Ovary (tissue), 9 donors: Measurements from ENCODE around the gene RBM33. TPM values are rescaled to one million over a fixed set of nuclear protein-coding genes. Genes with fewer than 3 reads are reported as not detected.

Experiments
- DNase-seq, 5 donors: peaks; one replicate each; pipeline ENCODE4 v3.0.0-alpha.2; 2019 to 2020
- H3K27ac ChIP-seq, 2 donors: fragments of 200-600 bp; one replicate each; pipeline versions ENCODE4 v1.5.1 to v1.8.0; 2019 to 2022
- H3K27me3 ChIP-seq: fragments of 200-600 bp; one replicate; pipeline ENCODE4 v1.8.0; 2022
- H3K36me3 ChIP-seq: fragments of 200-600 bp; sonication (generic); one replicate; pipeline ENCODE4 v1.5.1; 2019
- H3K4me1 ChIP-seq: one replicate; pipeline ENCODE4 v1.8.1; 2013; ENCODE audit warnings: mild to moderate bottlenecking, moderate library complexity; ENCODE audit not compliant: insufficient read depth
- H3K4me3 ChIP-seq: fragments of 200-600 bp; sonication (generic); one replicate; pipeline ENCODE4 v1.5.1; 2017
- H3K9me3 ChIP-seq, 2 donors: fragments of 200-600 bp in 1 of 2; sonication (generic) in 1 of 2; one replicate each; pipeline versions ENCODE4 v1.5.1 to v1.8.1; 2013 to 2019; ENCODE audit warnings: mild to moderate bottlenecking in 1 of 2, moderate library complexity in 1 of 2
- EP300 ChIP-seq: sonication (generic); formaldehyde crosslinking; IDR thresholded peaks from one replicate; pipeline ENCODE4 v1.6.1; 2017; ENCODE audit warnings: antibody characterized with exemption
- POLR2A ChIP-seq: fragments of 450-650 bp; IDR thresholded peaks from one replicate; pipeline ENCODE4 v1.6.1; 2017; ENCODE audit warnings: antibody characterized with exemption, mild to moderate bottlenecking, moderate library complexity
- WGBS, 3 donors: extraction: QIAGEN DNeasy Blood & Tissue Kit in 1 of 3; methylation state at CpG; one replicate each; pipeline versions ENCODE4 v1.1.5 to v1.1.7; 2013 to 2017; 5-methylcytosine and 5-hydroxymethylcytosine counted together
- intact Hi-C, 4 donors: fragments of 100-400 bp; cut with DNase I; formaldehyde crosslinking; loops; one replicate each; pipeline versions ENCODE4 v1.11.0 to v1.15.1; 2022 to 2023
- polyA plus RNA-seq, 2 donors: library from polyadenylated mRNA; stranded (reverse); fragments of 200-250 nt in 1 of 2; fragments of 350-450 nt in 1 of 2; fragmentation: Illumina TruSeq in 1 of 2; extraction: RNeasy Lipid Tissue Mini Kit (QIAGEN cat#74804) in 1 of 2; gene quantifications; one replicate each; pipeline ENCODE4 v1.2.3, GENCODE V29; 2013 to 2014
- total RNA-seq, 7 donors: library from RNA; depleted of rRNA in 2 of 7; stranded (reverse); fragments of >200 nt in 2 of 7; fragmentation: NEBNext Ultra II Directional in 3 of 7; extraction: Animal tissue kit (Norgen Biotek cat#: 25700) in 3 of 7; gene quantifications; one replicate each; pipeline versions ENCODE4 v1.1.0 to v1.2.4, GENCODE V29; 2016 to 2023
- TF ChIP-seq, protein P1 (sequence below), 3 donors: fragments of 450-650 bp in 2 of 3; fragments of 200-600 bp in 1 of 3; IDR thresholded peaks; one replicate each; pipeline versions ENCODE4 v1.5.1 to v1.8.0; 2016 to 2022; ENCODE audit warnings: antibody characterized with exemption in 3 of 3, mild to moderate bottlenecking in 1 of 3
- donor health status: DM: no; HTN: no; CAD: no; lungs with moderate emphysema.
- donor health status: DM: no; HTN: no; CAD: no.
- donor health status: Bipolar disorder and iron deficiency.
- donor health status: DM: yes; HTN: yes; CAD: no.
- donor health status: DM: no; HTN: no; CAD: no.
- donor health status: DM: yes; HTN: yes; CAD: no.

RBM33 gene
- total and polyA plus RNA-seq, 9 donors, result 19.8 to 62.0 (median 49.3) TPM

DNA sequence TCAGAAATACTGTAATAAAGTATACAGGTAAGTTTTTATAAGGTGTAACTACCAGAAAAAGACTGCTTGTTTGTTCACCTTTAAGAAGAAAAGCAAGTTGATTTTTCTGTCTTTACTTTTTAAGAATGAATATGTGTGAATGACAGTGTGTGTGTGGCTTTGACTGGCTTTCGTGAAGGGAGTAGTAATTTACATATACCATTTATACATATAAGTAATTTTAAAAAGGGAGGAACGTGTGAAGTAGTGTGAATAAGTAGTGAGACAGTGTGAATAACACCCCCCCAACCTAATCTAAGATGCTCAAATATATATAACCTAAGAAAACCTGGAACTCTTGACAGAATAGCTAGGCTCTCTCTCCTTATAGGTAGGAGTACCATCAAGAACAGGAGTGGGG lies 33.2 kb downstream of the RBM33 start:
- no peaks in the 10 kb centered on the region for H3K36me3 ChIP-seq
- intact Hi-C loops, result no loop called here
- no peaks in the 10 kb centered on the region for H3K4me1 ChIP-seq
- no peaks in the 10 kb centered on the region for H3K27me3 ChIP-seq
- no peak for DNase-seq
- H3K9me3 ChIP-seq, result no peaks in the 10 kb centered on the region
- WGBS, 3 donors, result 89 to 95% (median 91%) methylated on average over 2 of the region's 2 CpGs
- no peak overlapping the region for H3K4me3 ChIP-seq
- TF ChIP-seq EP300 (no peak), POLR2A (no peak)
- TF ChIP-seq, protein P1, sequence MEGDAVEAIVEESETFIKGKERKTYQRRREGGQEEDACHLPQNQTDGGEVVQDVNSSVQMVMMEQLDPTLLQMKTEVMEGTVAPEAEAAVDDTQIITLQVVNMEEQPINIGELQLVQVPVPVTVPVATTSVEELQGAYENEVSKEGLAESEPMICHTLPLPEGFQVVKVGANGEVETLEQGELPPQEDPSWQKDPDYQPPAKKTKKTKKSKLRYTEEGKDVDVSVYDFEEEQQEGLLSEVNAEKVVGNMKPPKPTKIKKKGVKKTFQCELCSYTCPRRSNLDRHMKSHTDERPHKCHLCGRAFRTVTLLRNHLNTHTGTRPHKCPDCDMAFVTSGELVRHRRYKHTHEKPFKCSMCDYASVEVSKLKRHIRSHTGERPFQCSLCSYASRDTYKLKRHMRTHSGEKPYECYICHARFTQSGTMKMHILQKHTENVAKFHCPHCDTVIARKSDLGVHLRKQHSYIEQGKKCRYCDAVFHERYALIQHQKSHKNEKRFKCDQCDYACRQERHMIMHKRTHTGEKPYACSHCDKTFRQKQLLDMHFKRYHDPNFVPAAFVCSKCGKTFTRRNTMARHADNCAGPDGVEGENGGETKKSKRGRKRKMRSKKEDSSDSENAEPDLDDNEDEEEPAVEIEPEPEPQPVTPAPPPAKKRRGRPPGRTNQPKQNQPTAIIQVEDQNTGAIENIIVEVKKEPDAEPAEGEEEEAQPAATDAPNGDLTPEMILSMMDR (IDR thresholded peaks at IDR 0.05), result no peak
- H3K27ac ChIP-seq, result no peak overlapping the region

DNA sequence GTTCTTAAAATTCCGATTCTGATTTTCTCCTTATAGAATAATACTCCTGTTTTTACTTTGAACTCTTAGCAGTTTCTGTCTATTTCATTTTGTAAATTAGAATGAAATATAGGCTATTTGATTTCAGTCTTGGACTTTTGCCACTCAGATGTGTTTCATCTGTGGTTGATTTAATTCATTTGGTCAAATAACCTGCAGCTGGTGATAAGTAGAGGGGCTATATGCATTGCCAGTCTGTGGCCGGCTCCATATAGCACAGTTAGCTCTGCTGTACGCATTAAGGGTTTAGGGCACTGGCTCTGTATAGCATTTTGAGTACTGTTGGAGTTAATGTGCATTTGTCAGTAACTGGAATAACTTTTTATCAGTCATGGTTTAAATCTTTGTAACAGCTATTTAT lies 35.7 kb downstream of the RBM33 start:
- no peak overlapping the region for H3K27ac ChIP-seq
- H3K36me3 ChIP-seq, result no peaks in the 10 kb centered on the region
- no peak for DNase-seq
- H3K9me3 ChIP-seq, result no peaks in the 10 kb centered on the region
- H3K4me3 ChIP-seq, result no peak overlapping the region
- 76 to 79% (median 77%) methylated on average over 3 of the region's 3 CpGs for WGBS, 3 donors
- TF ChIP-seq POLR2A (no peak), EP300 (no peak)
- TF ChIP-seq, protein P1 (IDR thresholded peaks at IDR 0.05), result no peak
- no peaks in the 10 kb centered on the region for H3K4me1 ChIP-seq
- intact Hi-C loops, result no loop called here
- no peaks in the 10 kb centered on the region for H3K27me3 ChIP-seq

DNA sequence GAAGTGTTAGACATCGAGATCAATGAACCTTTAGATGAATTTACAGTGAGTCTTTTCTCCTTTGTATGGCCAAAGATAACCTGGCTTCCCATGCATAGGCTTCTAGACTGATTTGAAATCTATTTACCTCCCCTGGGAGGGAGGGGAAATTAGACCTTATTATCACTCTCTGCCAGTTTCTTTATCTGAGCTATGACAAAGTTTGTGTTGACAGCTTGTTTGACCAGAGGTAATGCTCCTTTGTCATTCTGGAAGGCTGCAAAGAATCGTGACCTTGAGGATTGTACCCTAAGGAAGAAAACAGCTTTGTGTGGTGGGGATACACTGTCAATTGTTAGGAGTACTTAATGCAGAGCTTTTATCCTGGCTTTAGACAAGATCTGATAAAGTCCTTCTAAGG lies 36.4 kb downstream of the RBM33 start:
- no peaks in the 10 kb centered on the region for H3K4me1 ChIP-seq
- H3K4me3 ChIP-seq, result no peak overlapping the region
- H3K27me3 ChIP-seq, result no peaks in the 10 kb centered on the region
- no peak for DNase-seq
- H3K27ac ChIP-seq, result no peak overlapping the region
- H3K9me3 ChIP-seq, result no peaks in the 10 kb centered on the region
- WGBS, 3 donors, result 90 to 91% (median 91%) methylated on average over 2 of the region's 2 CpGs
- TF ChIP-seq, protein P1 (IDR thresholded peaks at IDR 0.05), result no peak
- TF ChIP-seq POLR2A (no peak), EP300 (no peak)
- H3K36me3 ChIP-seq, result no peaks in the 10 kb centered on the region
- intact Hi-C loops, result no loop called here

DNA sequence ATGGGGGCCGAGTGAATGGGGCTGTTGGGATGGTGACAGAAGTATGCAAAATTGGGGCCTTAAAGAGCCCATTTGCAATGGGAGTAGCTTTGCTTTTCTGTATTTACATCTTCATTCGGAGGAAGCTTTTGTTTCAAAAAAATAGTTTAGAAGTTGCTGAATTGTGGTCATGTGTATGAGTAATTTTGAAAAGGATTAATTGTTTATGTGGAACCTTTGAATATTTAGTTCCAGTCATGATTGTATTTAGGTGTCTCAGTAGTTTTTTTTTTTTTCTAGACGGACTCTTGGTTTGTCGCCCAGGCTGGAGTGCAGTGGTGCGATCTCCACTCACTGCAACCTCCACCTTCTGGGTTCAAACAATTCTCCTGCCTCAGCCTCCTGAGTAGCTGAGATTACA lies 37.2 kb downstream of the RBM33 start:
- Histone ChIP-seq H3K9me3 (no peaks in the 10 kb centered on the region), H3K4me1 (no peaks in the 10 kb centered on the region), H3K36me3 (no peaks in the 10 kb centered on the region), H3K27me3 (no peaks in the 10 kb centered on the region), H3K4me3 (no peak overlapping the region), H3K27ac (no peak overlapping the region)
- WGBS, 3 donors, result 94 to 95% (median 94%) methylated on average over 5 of the region's 5 CpGs
- intact Hi-C loops, result no loop called here
- TF ChIP-seq, protein P1 (IDR thresholded peaks at IDR 0.05), result no peak
- TF ChIP-seq EP300 (no peak), POLR2A (no peak)
- no peak for DNase-seq

DNA sequence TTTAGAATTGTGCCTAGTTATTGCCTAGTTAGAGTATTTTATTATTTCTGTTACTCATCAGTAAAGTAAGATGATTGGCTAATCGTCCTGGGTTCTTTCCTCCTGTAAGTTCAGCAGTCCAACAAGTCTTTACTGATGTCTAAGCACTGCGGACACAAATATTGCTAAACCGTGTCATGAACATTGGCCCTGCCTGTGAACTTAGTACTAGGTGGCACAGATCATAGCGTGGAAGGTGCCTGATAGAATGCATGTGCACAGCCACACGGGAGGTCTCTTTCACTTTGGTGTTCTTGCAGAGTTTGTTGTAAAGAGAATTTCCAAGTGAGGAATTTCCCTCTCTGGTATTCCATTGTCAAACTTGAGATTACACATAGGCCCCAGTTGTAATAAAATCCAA lies 38.0 kb downstream of the RBM33 start:
- H3K4me3 ChIP-seq, result no peak overlapping the region
- H3K36me3 ChIP-seq, result no peaks in the 10 kb centered on the region
- H3K4me1 ChIP-seq, result no peaks in the 10 kb centered on the region
- no peaks in the 10 kb centered on the region for H3K27me3 ChIP-seq
- no peak overlapping the region for H3K27ac ChIP-seq
- no peak for TF ChIP-seq POLR2A
- TF ChIP-seq, protein P1 (IDR thresholded peaks at IDR 0.05), result no peak
- no peak for TF ChIP-seq EP300
- no peaks in the 10 kb centered on the region for H3K9me3 ChIP-seq
- WGBS, 3 donors, result 88 to 96% (median 95%) methylated on average over 5 of the region's 5 CpGs
- DNase-seq, result no peak
- intact Hi-C loops, result no loop called here
